Right lobe of liver (tissue), 4 donors: Measurements from ENCODE around the gene PYGM.

ENCODE experiments used
- CTCF ChIP-seq, 4 donors: fragments of 200-600 bp in 3 of 4; fragments of 450-650 bp in 1 of 4; IDR thresholded peaks; one replicate each; pipeline versions ENCODE4 v1.5.1 to v1.8.0; 2016 to 2022; ENCODE audit warnings: antibody characterized with exemption in 4 of 4, mild to moderate bottlenecking in 2 of 4
- POLR2A ChIP-seq: fragments of 450-650 bp; IDR thresholded peaks from one replicate; pipeline ENCODE4 v1.6.1; 2017; ENCODE audit warnings: antibody characterized with exemption, mild to moderate bottlenecking
- donor health status: DM: no; HTN: no; CAD: no.
- donor health status: DM: no; HTN: no; CAD: no.
- donor health status: DM: no; HTN: yes; CAD: no.

DNA sequence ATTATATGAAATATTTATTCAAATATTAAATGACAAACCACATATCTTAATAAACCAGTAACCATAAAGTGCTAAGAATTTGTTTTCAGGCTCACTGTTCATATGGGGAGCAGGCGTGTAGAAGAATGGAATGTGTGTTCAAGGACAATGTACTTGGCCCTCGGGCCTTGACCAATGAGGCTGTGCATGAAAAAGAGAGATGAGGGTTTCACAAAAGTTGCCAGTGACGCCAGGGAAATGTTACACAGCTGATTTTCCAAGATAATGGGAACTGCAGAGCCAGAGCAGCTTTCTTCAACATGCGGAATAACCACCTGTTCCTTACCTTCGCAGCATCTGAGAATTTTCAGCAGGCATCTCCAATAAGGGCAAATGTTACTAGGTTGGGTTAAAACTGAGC is 14.4 kb upstream of the PYGM start:
- TF ChIP-seq CTCF (IDR thresholded peaks at IDR 0.05): no peak
- TF ChIP-seq POLR2A: no peak
